Endothelial cell of umbilical vein (primary cell): ENCODE results near the gene MIEN1. TPM values are rescaled to one million over a fixed set of nuclear protein-coding genes. Genes with fewer than 3 reads are reported as not detected.

Experiments used
- BruUV-seq: library from RNA; stranded (reverse); fragments of 400-500 nt; replicated peaks from 2 replicates; lab custom pipeline; 2021; lab: Mats Ljungman, UMichigan
- CTCF ChIA-PET: fragments of 300-600, 350-600 bp; sonication (Branson Sonifier 250); formaldehyde crosslinking; loops from one replicate; lab custom pipeline; 2021; ENCODE audit warnings: antibody characterized with exemption, inconsistent platforms; lab: Charles Lee
- POLR2A ChIA-PET: fragments of 300-600, 350-600 bp; sonication (Branson Sonifier 250); formaldehyde crosslinking; loops from one replicate; lab custom pipeline; 2021; ENCODE audit warnings: antibody characterized with exemption, inconsistent platforms; lab: Charles Lee
- DNase-seq: peaks from one replicate; pipeline ENCODE4 v3.0.0-alpha.2; 2011; ENCODE audit warnings: low read depth, low spot score
- FAIRE-seq: peaks from 2 replicates; lab custom pipeline; 2011; peaks lifted over from hg19 to GRCh38; lab: Jason Lieb, UNC
- H2AFZ ChIP-seq: 2 replicates; pipeline ENCODE4 v1.6.0; 2012; ENCODE audit warnings: low read depth, low read length, control low read depth, inconsistent platforms
- H3K27ac ChIP-seq: 2 replicates; pipeline ENCODE4 v1.5.1; 2011; ENCODE audit warnings: low read depth, mild to moderate bottlenecking, control low read depth, low read length, moderate library complexity; ENCODE audit not compliant: insufficient read depth
- H3K27me3 ChIP-seq, 2 experiments: 2 replicates each; pipeline versions ENCODE4 v1.6.0 to v1.6.1; 2011; ENCODE audit warnings: low read length in 2 of 2, mixed read lengths in 1 of 2; ENCODE audit not compliant: control insufficient read depth in 2 of 2, insufficient read depth in 2 of 2
- H3K36me3 ChIP-seq, 2 experiments: 2 replicates in 1 of 2; 3 replicates in 1 of 2; pipeline ENCODE4 v1.5.1; 2011; ENCODE audit warnings: low read length in 2 of 2, mild to moderate bottlenecking in 1 of 2, moderate library complexity in 1 of 2; ENCODE audit not compliant: control insufficient read depth in 2 of 2, insufficient read depth in 2 of 2; ENCODE audit errors: extremely low read depth in 1 of 2
- H3K4me1 ChIP-seq: 3 replicates; pipeline ENCODE4 v1.5.1; 2011; ENCODE audit warnings: mild to moderate bottlenecking, low read length; ENCODE audit not compliant: control insufficient read depth, insufficient read depth; ENCODE audit errors: extremely low read depth
- H3K4me2 ChIP-seq: 2 replicates; pipeline ENCODE4 v1.6.1; 2011; ENCODE audit warnings: low read length, control low read depth, mixed read lengths; ENCODE audit not compliant: insufficient read depth
- H3K4me3 ChIP-seq, 3 experiments: fragments of 200-600 bp in 1 of 3; sonication (generic), shearing (Covaris generic) in 1 of 3; replicated peaks in 1 of 3; 2 replicates each; pipeline ENCODE4 v1.5.1; 2011 to 2016; ENCODE audit warnings: control low read depth in 3 of 3, low read length in 3 of 3, mild to moderate bottlenecking in 2 of 3, inconsistent platforms in 1 of 3, low read depth in 1 of 3, moderate library complexity in 1 of 3; ENCODE audit not compliant: insufficient read depth in 1 of 3
- H3K79me2 ChIP-seq: 2 replicates; pipeline ENCODE4 v1.6.0; 2012; ENCODE audit warnings: low read length, inconsistent platforms; ENCODE audit not compliant: control insufficient read depth, insufficient read depth
- H3K9ac ChIP-seq: replicated peaks from 2 replicates; pipeline ENCODE3; 2011; ENCODE audit warnings: low read length, control low read depth; ENCODE audit not compliant: insufficient read depth; ENCODE audit errors: extremely low read depth
- H3K9me1 ChIP-seq: replicated peaks from 3 replicates; pipeline ENCODE4 v1.6.0; 2011; ENCODE audit warnings: mild to moderate bottlenecking, low read length; ENCODE audit not compliant: control insufficient read depth, insufficient read depth; ENCODE audit errors: extremely low read depth
- H3K9me3 ChIP-seq: replicated peaks from 2 replicates; pipeline ENCODE4 v1.5.1; 2012; ENCODE audit warnings: low read length, inconsistent platforms; ENCODE audit not compliant: control insufficient read depth, insufficient read depth
- H4K20me1 ChIP-seq: replicated peaks from 2 replicates; pipeline ENCODE3; 2011; ENCODE audit warnings: mild to moderate bottlenecking, low read length; ENCODE audit not compliant: control insufficient read depth, insufficient read depth; ENCODE audit errors: extremely low read depth
- CTCF ChIP-seq, 2 donors: IDR thresholded peaks; 1 replicate in 1 of 2; 2 replicates in 1 of 2; pipeline ENCODE4 v1.5.1; 2011; ENCODE audit warnings: low read length in 2 of 2, mild to moderate bottlenecking in 2 of 2, moderate library complexity in 2 of 2, control low read depth in 1 of 2, inconsistent platforms in 1 of 2, low read depth in 1 of 2; ENCODE audit not compliant: insufficient read depth in 1 of 2; ENCODE audit errors: extremely low read depth in 1 of 2
- EZH2 ChIP-seq: IDR thresholded peaks from 2 replicates; pipeline ENCODE4 v1.6.1; 2012; ENCODE audit warnings: borderline replicate concordance, low read depth, mild to moderate bottlenecking, moderate library complexity, low read length, inconsistent platforms; ENCODE audit not compliant: severe bottlenecking
- FOS ChIP-seq: IDR thresholded peaks from 2 replicates; pipeline ENCODE4 v1.6.1; 2011; ENCODE audit warnings: mild to moderate bottlenecking, low read length, moderate library complexity, borderline replicate concordance; ENCODE audit not compliant: insufficient read depth
- GATA2 ChIP-seq: IDR thresholded peaks from 2 replicates; pipeline ENCODE4 v1.7.0; 2011; ENCODE audit warnings: low read depth, mild to moderate bottlenecking, moderate library complexity, mixed read lengths, low read length; ENCODE audit not compliant: insufficient read length, insufficient read depth
- JUN ChIP-seq: IDR thresholded peaks from 2 replicates; pipeline ENCODE4 v1.6.1; 2011; ENCODE audit warnings: borderline replicate concordance, low read depth; ENCODE audit not compliant: insufficient read length, insufficient read depth
- MAX ChIP-seq: IDR thresholded peaks from 2 replicates; pipeline ENCODE4 v1.6.1; 2011; ENCODE audit not compliant: insufficient read depth, insufficient read length
- MYC ChIP-seq: IDR thresholded peaks from one replicate; pipeline ENCODE4 v1.6.1; 2011; ENCODE audit warnings: mild to moderate bottlenecking, low read depth, low read length
- POLR2A ChIP-seq: IDR thresholded peaks from 2 replicates; pipeline ENCODE4 v1.6.1; 2012; ENCODE audit warnings: low read depth, mild to moderate bottlenecking, control low read depth, low read length
- POLR2AphosphoS5 ChIP-seq: IDR thresholded peaks from 2 replicates; pipeline ENCODE4 v1.6.1; 2012; ENCODE audit warnings: low read depth, mild to moderate bottlenecking, control low read depth, low read length, moderate library complexity; ENCODE audit not compliant: insufficient read depth
- dilution Hi-C: fragments of 300-500 bp; cut with MboI; formaldehyde crosslinking; loops from one replicate; pipeline ENCODE4 v1.15.0; 2019; ENCODE audit warnings: low sequenced_read_pairs; ENCODE audit not compliant: extremely low pct_ligation_motif_present
- intact Hi-C: fragments of 100-400 bp; cut with micrococcal nuclease; formaldehyde crosslinking; loops from one replicate; pipeline ENCODE4 v1.10.0; 2022
- polyA plus RNA-seq, 4 experiments: library from polyadenylated mRNA; depleted of rRNA in 3 of 4; stranded (reverse) in 3 of 4; unstranded in 1 of 4; fragments of >200 nt; gene quantifications; 2 replicates each; pipeline versions ENCODE4 v1.2.1 to v1.2.3, GENCODE V29; 2011 to 2012; ENCODE audit warnings: missing spikeins in 1 of 4
- total RNA-seq: library from RNA; stranded (reverse); gene quantifications from 2 replicates; pipeline ENCODE4 v1.2.3, GENCODE V29; 2021

MIEN1 gene
- total and polyA plus RNA-seq, 2 donors (not counting 3 experiments of a cell fraction or from before 2014, with no cell fraction given): 42.4 to 74.5 TPM

- Histone ChIP-seq H3K9me1 (no peaks in the 10 kb centered on the region), H2AFZ (no peak overlapping the region), H3K36me3 (peaks cover 0 to 3% of the 10 kb centered on the region in 2 experiments), H4K20me1 (no peaks in the 10 kb centered on the region), H3K4me1 (peaks cover 4% of the 10 kb centered on the region), H3K9ac (no peak overlapping the region), H3K4me2 (no peak overlapping the region), H3K79me2 (no peaks in the 10 kb centered on the region), H3K27ac (no peak overlapping the region), H3K9me3 (no peaks in the 10 kb centered on the region), H3K27me3 (no peaks in the 10 kb centered on the region), H3K4me3 (no peak overlapping the region)
- FAIRE-seq (no peak), DNase-seq (no peak)
- dilution Hi-C loops (no loop called here), intact Hi-C loops (no loop called here)
- no peak for TF ChIP-seq CTCF (IDR thresholded peaks at IDR 0.05; ENCODE audit: extremely low read depth in 1 of 2, insufficient read depth in 1 of 2, low read depth in 1 of 2, low read length in 2 of 2)
- TF ChIP-seq MYC: no peak
- TF ChIP-seq POLR2AphosphoS5: no peak
- no peak for TF ChIP-seq EZH2
- TF ChIP-seq MAX: no peak
- TF ChIP-seq GATA2: no peak
- TF ChIP-seq JUN: no peak
- no peak for TF ChIP-seq FOS
- no peak for TF ChIP-seq POLR2A
- POLR2A ChIA-PET: no interaction called here
- BruUV-seq: no TSS peak
- CTCF ChIA-PET: interaction anchor here (1.0 to 1.4 kb wide), 4 partner anchors 20 to 90 kb away, joined by 3 to 5 read pairs (median 3); partner anchors contain the start of gene MIEN1
Measured at GRCh38 chr17:39709998-39710964, 20.1 kb downstream of the MIEN1 start.
